PC-9 (cell line): ENCODE data around the gene LMCD1. TPM values are rescaled to one million over a fixed set of nuclear protein-coding genes. Genes with fewer than 3 reads are reported as not detected.
A peak's percentile ranks its signal among the peaks of the same experiment; 100 is the strongest.

Experiments
- Bru-seq: library from RNA; stranded (reverse); fragments of 400-500 nt; gene quantifications from one replicate; lab custom pipeline; 2021; lab: Mats Ljungman, UMichigan
- BruChase-seq, 2 experiments: library from RNA; stranded (reverse); fragments of 400-500 nt; gene quantifications; one replicate each; lab custom pipeline; 2021; lab: Mats Ljungman, UMichigan
- BruUV-seq: library from RNA; stranded (reverse); fragments of 400-500 nt; replicated peaks from 2 replicates; lab custom pipeline; 2021; lab: Mats Ljungman, UMichigan
- CTCF ChIA-PET: fragments of 300-600 bp; sonication (Branson Sonifier 250); formaldehyde crosslinking; loops from one replicate; lab custom pipeline; 2022; ENCODE audit warnings: antibody characterized with exemption; lab: Charles Lee
- POLR2A ChIA-PET: fragments of 300-600 bp; sonication (Branson Sonifier 250); formaldehyde crosslinking; loops from one replicate; lab custom pipeline; 2022; ENCODE audit warnings: antibody characterized with exemption; ENCODE audit not compliant: unreplicated experiment; lab: Charles Lee
- DNase-seq, 2 experiments: peaks; one replicate each; pipeline versions ENCODE4 v3.0.0 to v3.0.0-alpha.2; 2015 to 2022; ENCODE audit warnings: mixed read lengths in 1 of 2
- H2AFZ ChIP-seq: fragments of 200-600 bp; sonication (generic); 2 replicates; pipeline ENCODE4 v1.8.1; 2017; ENCODE audit warnings: antibody characterized with exemption
- H3F3A ChIP-seq: fragments of 200-600 bp; sonication (generic); 2 replicates; pipeline ENCODE4 v1.8.1; 2017; ENCODE audit warnings: antibody characterized with exemption, mild to moderate bottlenecking, low read depth; ENCODE audit not compliant: insufficient read depth
- H3K27ac ChIP-seq: fragments of 200-600 bp; sonication (generic); 2 replicates; pipeline ENCODE4 v1.6.1; 2016; ENCODE audit warnings: mixed run types
- H3K27me3 ChIP-seq: fragments of 200-600 bp; sonication (generic); 2 replicates; pipeline ENCODE4 v1.6.1; 2016; ENCODE audit warnings: low read depth, mixed run types; ENCODE audit not compliant: insufficient read depth
- H3K36me3 ChIP-seq: fragments of 200-600 bp; sonication (generic); 2 replicates; pipeline ENCODE4 v1.6.1; 2016; ENCODE audit warnings: low read depth, mixed run types
- H3K4me1 ChIP-seq: fragments of 200-600 bp; sonication (generic); replicated peaks from 2 replicates; pipeline ENCODE4 v1.6.1; 2016; ENCODE audit warnings: mixed run types; ENCODE audit not compliant: insufficient read depth
- H3K4me2 ChIP-seq: fragments of 200-600 bp; sonication (generic); 2 replicates; pipeline ENCODE4 v1.6.1; 2017; ENCODE audit warnings: mixed run types
- H3K4me3 ChIP-seq: fragments of 200-600 bp; sonication (generic); 2 replicates; pipeline ENCODE4 v1.6.1; 2016; ENCODE audit warnings: mixed run types
- H3K79me2 ChIP-seq: fragments of 200-600 bp; sonication (generic); 2 replicates; pipeline ENCODE4 v1.6.1; 2017; ENCODE audit warnings: low read depth, mixed run types
- H3K9me2 ChIP-seq: fragments of 200-600 bp; sonication (generic); 2 replicates; pipeline ENCODE4 v1.8.1; 2017; ENCODE audit warnings: mild to moderate bottlenecking; ENCODE audit not compliant: insufficient read depth
- H3K9me3 ChIP-seq: fragments of 200-600 bp; sonication (generic); 2 replicates; pipeline ENCODE4 v1.8.1; 2016; ENCODE audit warnings: low read depth; ENCODE audit not compliant: insufficient read depth
- H4K20me1 ChIP-seq: fragments of 200-600 bp; sonication (generic); 2 replicates; pipeline ENCODE4 v1.8.1; 2017; ENCODE audit not compliant: insufficient read depth
- CTCF ChIP-seq: fragments of 200-600 bp; sonication (generic); conservative IDR thresholded peaks from 2 replicates; pipeline ENCODE4 v1.6.1; 2017; ENCODE audit warnings: mixed run types, antibody characterized with exemption, mild to moderate bottlenecking, moderate library complexity
- EZH2 ChIP-seq: fragments of 200-600 bp; sonication (generic); IDR thresholded peaks from 2 replicates; pipeline ENCODE4 v1.8.0; 2017; ENCODE audit warnings: antibody characterized with exemption, low read depth
- intact Hi-C: fragments of 100-400 bp; cut with micrococcal nuclease; formaldehyde crosslinking; loops from one replicate; pipeline ENCODE4 v1.10.0; 2022; ENCODE audit not compliant: unreplicated experiment
- long read RNA-seq: library from polyadenylated mRNA; stranded (forward); transcript quantifications from one replicate; pipeline ENCODE4 v2.0.0, GENCODE V29; 2022
- total RNA-seq: library from RNA; stranded (reverse); gene quantifications from 2 replicates; pipeline ENCODE4 v1.2.3, GENCODE V29; 2021

The LMCD1 gene
- total RNA-seq, result 10.0 and 10.3 TPM in 2 replicates
- Bru-seq, nascent RNA, result percentile 56 among the genes with signal in this experiment
- BruChase-seq, experiment 1, labeled RNA remaining after a 2-hour chase, result percentile 49 among the genes with signal in this experiment
- percentile 44 among the genes with signal in this experiment for BruChase-seq, experiment 2, labeled RNA remaining after a 6-hour chase
- long read RNA-seq, full-length matches to known transcripts, result 7 of 10 reads
- long read RNA-seq, partial matches to known transcripts, result 0 of 10 reads
- long read RNA-seq, other reads (novel, unspliced or antisense), result 3 of 10 reads

DNA sequence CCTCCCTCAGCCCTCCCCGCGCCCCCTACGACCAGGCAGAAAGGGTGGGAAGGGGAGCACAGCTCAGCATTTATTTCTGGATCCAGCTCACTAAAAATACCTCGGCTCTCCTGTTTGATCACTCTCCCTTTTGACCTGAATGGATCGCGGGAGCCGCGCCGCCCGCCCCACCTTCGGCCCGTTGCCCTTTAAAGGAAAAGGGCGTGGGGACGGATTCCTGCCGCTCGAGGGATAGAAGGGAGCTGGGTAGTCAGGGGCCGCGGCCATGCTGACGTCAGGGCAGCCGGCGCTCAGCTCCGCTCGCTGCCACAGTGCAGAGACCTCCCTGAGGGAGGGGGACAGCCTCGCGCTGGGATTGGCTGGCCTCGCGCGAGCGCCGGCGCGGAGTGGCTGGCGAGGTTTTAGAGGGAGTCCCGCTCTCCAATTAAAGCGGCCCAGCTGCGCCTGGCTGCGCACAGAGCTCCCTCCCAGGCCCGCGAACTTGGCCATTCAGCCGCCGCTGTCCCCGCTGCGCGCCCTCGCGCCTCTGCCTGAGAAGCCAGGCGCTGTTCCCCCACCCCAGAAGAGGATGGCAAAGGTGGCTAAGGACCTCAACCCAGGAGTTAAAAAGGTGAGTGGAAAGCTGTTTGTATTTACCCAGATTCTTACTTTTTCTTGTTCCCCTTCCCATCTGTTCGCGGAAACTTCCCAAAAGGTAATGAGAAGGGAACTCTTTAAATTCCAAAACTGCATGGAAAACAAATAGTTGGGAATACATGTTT lies at the start of gene LMCD1:
LMCD1 (plus strand) TSS at position 453 of the 761 bp plus-strand sequence; CDS start at position 569, 116 bp downstream.
- TF ChIP-seq EZH2, result no peak
- no peak for TF ChIP-seq CTCF
- H3K27me3 ChIP-seq, result no peaks in the 10 kb centered on the region
- ChIA-PET POLR2A (interaction anchor here (0.6 to 1.2 kb wide), 7 partner anchors 18 to 1369 kb away, joined by 3 to 5 read pairs (median 4); no protein-coding TSS in a partner anchor), CTCF (interaction anchor here (0.5 to 1.2 kb wide), 4 partner anchors 16 to 339 kb away, joined by 3 to 6 read pairs (median 4); no protein-coding TSS in a partner anchor)
- peak within 1 kb of the TSS; percentile 97 for H3K27ac ChIP-seq
- no peaks in the 10 kb centered on the region for H3K36me3 ChIP-seq
- peaks cover 83% of the 10 kb centered on the region for H3K4me1 ChIP-seq
- intact Hi-C loops, result loop anchor here (2.0 kb wide), 2 partner anchors 127 to 463 kb away; no protein-coding TSS in a partner anchor
- H2AFZ ChIP-seq, result peak within 1 kb of the TSS; percentile 85
- no TSS peak for BruUV-seq
- no peaks in the 10 kb centered on the region for H3K79me2 ChIP-seq
- H3K4me2 ChIP-seq, result peak within 1 kb of the TSS; percentile 98
- H3K9me3 ChIP-seq, result no peaks in the 10 kb centered on the region
- H4K20me1 ChIP-seq, result no peaks in the 10 kb centered on the region
- H3K4me3 ChIP-seq, result peak within 1 kb of the TSS; percentile 78
- DNase-seq, result peak; percentile 85 to 94
- H3F3A ChIP-seq, result peaks cover 51% of the 10 kb centered on the region
- no peaks in the 10 kb centered on the region for H3K9me2 ChIP-seq

- Histone ChIP-seq H3K36me3 (no peaks in the 10 kb centered on the region), H3K27ac (no peak overlapping the region), H3K79me2 (no peaks in the 10 kb centered on the region), H3K4me1 (no peaks in the 10 kb centered on the region), H3K27me3 (no peaks in the 10 kb centered on the region), H2AFZ (no peak overlapping the region), H3K4me2 (no peak overlapping the region), H3K4me3 (no peak overlapping the region), H3K9me3 (no peaks in the 10 kb centered on the region), H4K20me1 (no peaks in the 10 kb centered on the region), H3K9me2 (no peaks in the 10 kb centered on the region), H3F3A (no peaks in the 10 kb centered on the region)
- no peak for DNase-seq
- no peak for TF ChIP-seq CTCF
- no peak for TF ChIP-seq EZH2
- POLR2A ChIA-PET, result interaction anchor here (0.7 kb wide), 1 partner anchor 52 kb away, joined by 3 read pairs; no protein-coding TSS in a partner anchor
- CTCF ChIA-PET, result no interaction called here
- no TSS peak for BruUV-seq
- intact Hi-C loops, result no loop called here
Observed at GRCh38 chr3:8452112-8452511, 49.5 kb upstream of the LMCD1 start.

DNA sequence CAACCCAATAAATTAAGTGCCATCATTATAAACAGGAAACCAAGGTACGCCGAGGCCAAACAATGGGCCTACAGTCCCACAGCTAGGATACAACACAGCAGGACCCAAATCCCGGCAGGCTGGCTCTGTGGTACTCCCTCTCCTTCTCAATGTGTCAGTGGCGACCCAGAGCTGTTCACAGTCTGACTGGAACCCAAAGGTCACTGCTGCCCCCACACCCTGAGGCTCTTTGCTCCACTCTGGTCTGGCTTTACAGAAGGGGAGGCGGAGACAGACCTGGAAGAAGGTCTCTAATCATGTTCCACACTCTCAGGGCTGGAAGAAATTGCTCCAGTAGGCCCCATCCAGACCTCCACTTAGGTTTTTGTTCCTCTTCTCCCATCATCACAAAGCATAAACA lies 48.5 kb upstream of the LMCD1 start:
- H2AFZ ChIP-seq, result no peak overlapping the region
- CTCF ChIA-PET, result no interaction called here
- DNase-seq, result no peak
- no peak overlapping the region for H3K4me3 ChIP-seq
- H3K79me2 ChIP-seq, result no peaks in the 10 kb centered on the region
- H3K4me2 ChIP-seq, result no peak overlapping the region
- no peaks in the 10 kb centered on the region for H3K36me3 ChIP-seq
- no peaks in the 10 kb centered on the region for H3K9me2 ChIP-seq
- TF ChIP-seq CTCF, result no peak
- no peak for TF ChIP-seq EZH2
- intact Hi-C loops, result no loop called here
- no peak overlapping the region for H3K27ac ChIP-seq
- H4K20me1 ChIP-seq, result no peaks in the 10 kb centered on the region
- no peaks in the 10 kb centered on the region for H3K4me1 ChIP-seq
- BruUV-seq, result no TSS peak
- no peaks in the 10 kb centered on the region for H3F3A ChIP-seq
- H3K27me3 ChIP-seq, result no peaks in the 10 kb centered on the region
- no peaks in the 10 kb centered on the region for H3K9me3 ChIP-seq
- POLR2A ChIA-PET, result no interaction called here
